Measurements from ENCODE around the gene DNAJB9.
A peak's percentile ranks its signal among the peaks of the same experiment; 100 is the strongest.

Gene DNAJB9

DNA sequence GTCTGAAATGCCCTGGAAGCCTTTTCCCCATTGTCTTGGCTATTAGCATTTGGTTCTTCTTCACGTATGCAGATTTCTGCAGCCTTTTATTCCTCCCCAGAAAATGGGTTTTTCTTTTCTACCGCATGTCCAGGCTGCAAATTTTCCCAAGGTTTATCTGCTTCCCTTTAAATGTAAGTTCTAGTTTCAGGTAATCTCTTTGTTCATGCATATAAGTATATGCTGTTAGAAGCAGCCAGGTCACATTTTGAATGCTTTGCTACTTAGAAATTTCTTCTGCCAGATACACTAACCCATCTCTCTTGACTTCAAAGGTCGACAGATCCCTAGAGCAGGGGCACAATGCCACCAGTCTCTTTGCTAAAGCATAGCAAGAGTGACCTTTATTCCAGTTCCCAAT is 12.5 kb upstream of the DNAJB9 start:
- DNase-seq (ENCODE audit: low read depth), result no peak
- no peak overlapping the region for H3K4me3 ChIP-seq (ENCODE audit: control insufficient read depth, low read depth, low read length)
- TF ChIP-seq CTCF (conservative IDR thresholded peaks at IDR 0.05; ENCODE audit: control insufficient read depth, insufficient read depth, low read depth, low read length), result no peak

DNA sequence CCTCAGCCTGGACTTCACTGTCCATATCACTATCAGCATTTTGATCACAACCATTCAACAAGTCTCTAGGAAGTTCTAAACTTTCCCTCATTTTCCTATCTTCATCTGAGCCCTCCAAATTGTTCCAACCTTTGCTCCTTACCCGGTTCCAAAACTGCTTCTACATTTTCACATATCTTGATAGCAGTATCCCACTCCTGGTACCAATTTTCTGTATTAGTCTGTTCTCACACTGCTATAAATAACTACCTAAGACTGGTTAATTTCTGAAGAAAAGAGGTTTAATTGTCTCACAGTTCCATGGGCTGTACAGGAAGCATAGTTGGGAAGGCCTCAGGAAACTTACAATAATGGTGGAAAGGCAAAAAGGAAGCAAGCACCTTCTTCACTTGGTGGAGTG is 12.1 kb upstream of the DNAJB9 start:
- DNase-seq (ENCODE audit: low read depth), result no peak
- TF ChIP-seq CTCF (conservative IDR thresholded peaks at IDR 0.05; ENCODE audit: control insufficient read depth, insufficient read depth, low read depth, low read length), result no peak
- H3K4me3 ChIP-seq (ENCODE audit: control insufficient read depth, low read depth, low read length), result no peak overlapping the region

GRCh38 chr7:108559253-108559652 is 10.4 kb upstream of the DNAJB9 start:
- no peak overlapping the region for H3K4me3 ChIP-seq (ENCODE audit: control insufficient read depth, low read depth, low read length)
- no peak for DNase-seq (ENCODE audit: low read depth)
- TF ChIP-seq CTCF (conservative IDR thresholded peaks at IDR 0.05; ENCODE audit: control insufficient read depth, insufficient read depth, low read depth, low read length), result no peak

GRCh38 chr7:108561047-108561619 is 8.5 kb upstream of the DNAJB9 start:
- peak; percentile 32 for DNase-seq (ENCODE audit: low read depth)
- H3K4me3 ChIP-seq (ENCODE audit: control insufficient read depth, low read depth, low read length), result no peak overlapping the region
- no peak for TF ChIP-seq CTCF (conservative IDR thresholded peaks at IDR 0.05; ENCODE audit: control insufficient read depth, insufficient read depth, low read depth, low read length)

- H3K4me3 ChIP-seq (ENCODE audit: control insufficient read depth, low read depth, low read length), result no peak overlapping the region
- DNase-seq (ENCODE audit: low read depth), result no peak
- TF ChIP-seq CTCF (conservative IDR thresholded peaks at IDR 0.05; ENCODE audit: control insufficient read depth, insufficient read depth, low read depth, low read length), result no peak
Measured at GRCh38 chr7:108565987-108566386, 3.7 kb upstream of the DNAJB9 start.

DNA sequence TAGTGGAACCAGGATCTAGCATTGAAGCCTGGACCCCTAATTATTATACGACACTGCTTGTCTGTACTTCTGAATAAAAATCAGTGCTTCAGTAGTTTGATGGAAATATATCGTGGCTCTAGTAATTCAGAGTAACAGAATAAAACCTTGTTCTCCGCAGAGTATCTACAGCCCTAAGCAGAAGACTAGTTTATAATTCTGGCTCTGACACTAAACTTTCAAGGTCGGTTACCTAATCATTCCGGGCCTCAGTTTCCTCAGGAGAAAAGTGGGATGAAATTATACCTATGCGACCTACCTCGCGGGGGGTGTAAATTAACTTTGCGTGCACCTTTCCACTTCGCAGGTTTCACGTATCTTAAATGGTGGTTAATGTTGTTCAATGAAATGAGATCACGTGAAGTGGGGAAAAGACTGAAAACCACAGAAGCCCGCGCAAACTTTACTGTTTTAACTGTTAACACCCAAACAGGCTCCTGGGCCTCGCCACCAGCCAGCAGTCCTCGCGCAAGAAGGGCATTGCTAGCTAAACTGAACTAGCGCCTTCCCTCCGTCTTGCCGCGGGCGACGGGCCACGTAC is 783 bp upstream of the DNAJB9 start:
- no peak for DNase-seq (ENCODE audit: low read depth)
- TF ChIP-seq CTCF (conservative IDR thresholded peaks at IDR 0.05; ENCODE audit: control insufficient read depth, insufficient read depth, low read depth, low read length), result no peak
- H3K4me3 ChIP-seq (ENCODE audit: control insufficient read depth, low read depth, low read length), result peak overlapping the region; percentile 89

All from fibroblast of mammary gland (primary cell).